HG03442 (cell line): ENCODE results near the gene BZW1.
"Not testable (repeated sequence)": the region's sequence is repeated elsewhere in the genome, so short reads cannot be mapped to it uniquely, and the experiment has no call there.

Experiments used
- ATAC-seq: cut with Tn5 transposase; IDR thresholded peaks from one replicate; pipeline ENCODE4 v1.9.1; 2021; ENCODE audit warnings: mild to moderate bottlenecking, moderate library complexity; ENCODE audit not compliant: unreplicated experiment

BZW1 gene

DNA sequence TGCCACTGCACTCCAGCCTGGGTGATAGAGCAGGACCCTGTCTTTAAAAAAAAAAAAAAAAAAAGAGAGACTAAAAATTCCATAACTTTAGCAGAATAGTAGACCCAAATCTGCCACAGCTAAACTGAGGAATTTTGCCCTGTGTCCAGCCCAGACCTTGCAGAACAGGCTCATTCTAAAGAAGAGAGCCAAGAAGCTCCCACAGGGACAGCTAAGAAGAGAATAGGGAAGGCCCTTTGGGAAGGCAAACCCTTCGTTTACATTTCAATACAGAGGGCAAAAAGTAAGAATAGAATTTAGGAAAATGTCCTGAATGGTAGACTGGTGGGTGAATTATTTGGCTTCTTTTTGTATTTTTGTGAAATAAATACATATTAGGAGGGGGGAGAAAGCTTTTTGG lies 21.5 kb upstream of the BZW1 start:
- no peak for ATAC-seq

- no peak for ATAC-seq
These were observed 19.8 kb upstream of the BZW1 start for GRCh38 chr2:200791905-200792304.

- no peak for ATAC-seq
These were observed 17.6 kb upstream of the BZW1 start for GRCh38 chr2:200794143-200794542.

DNA sequence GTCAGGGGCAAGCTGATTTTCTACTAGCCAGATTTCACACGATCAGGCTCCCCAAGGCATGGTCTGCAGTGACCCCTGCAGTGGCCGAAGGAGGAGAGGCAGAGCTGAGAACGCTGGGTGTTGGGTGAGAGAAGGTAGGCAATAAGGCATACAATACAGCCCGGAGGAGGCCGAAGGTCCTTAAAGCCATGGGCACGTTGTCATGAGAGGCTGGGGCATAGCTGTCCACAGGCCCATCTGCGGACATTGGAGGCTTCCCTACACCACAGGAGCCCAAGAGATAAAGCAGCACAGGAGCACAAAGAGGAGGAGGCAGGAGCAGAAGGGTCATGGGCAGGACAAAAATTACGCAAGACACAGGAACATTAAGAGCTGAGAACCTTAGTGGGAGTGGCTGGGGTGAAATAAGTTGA lies 16.7 kb upstream of the BZW1 start:
- no peak for ATAC-seq

GRCh38 chr2:200796561-200796960 lies 15.1 kb upstream of the BZW1 start:
- ATAC-seq = no peak

DNA sequence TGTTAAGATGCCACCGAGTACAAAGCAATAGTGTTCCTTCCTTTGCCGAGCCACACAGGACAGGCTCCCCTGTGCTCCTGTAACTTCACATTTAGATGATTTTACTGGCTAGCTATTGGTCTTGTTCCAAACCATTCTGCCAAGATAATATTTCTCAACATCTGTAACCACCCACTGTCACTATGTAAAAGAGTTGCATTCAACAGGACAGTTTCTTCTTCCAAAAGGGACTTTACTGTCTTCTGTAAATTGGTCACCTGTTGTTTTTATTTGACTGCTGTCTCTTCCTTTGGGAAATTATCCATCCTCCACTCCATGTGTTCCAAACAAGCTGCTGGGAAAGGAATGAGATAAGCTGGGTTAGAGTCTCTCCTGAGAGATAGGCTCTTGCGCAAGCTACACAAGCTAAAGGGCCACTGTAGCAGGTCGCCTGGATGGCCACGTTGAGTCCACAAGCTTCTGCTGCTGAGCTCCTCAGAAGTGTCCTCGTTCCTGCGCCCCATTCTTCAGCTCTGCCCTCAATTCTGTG lies 14.4 kb upstream of the BZW1 start:
- no peak for ATAC-seq

DNA sequence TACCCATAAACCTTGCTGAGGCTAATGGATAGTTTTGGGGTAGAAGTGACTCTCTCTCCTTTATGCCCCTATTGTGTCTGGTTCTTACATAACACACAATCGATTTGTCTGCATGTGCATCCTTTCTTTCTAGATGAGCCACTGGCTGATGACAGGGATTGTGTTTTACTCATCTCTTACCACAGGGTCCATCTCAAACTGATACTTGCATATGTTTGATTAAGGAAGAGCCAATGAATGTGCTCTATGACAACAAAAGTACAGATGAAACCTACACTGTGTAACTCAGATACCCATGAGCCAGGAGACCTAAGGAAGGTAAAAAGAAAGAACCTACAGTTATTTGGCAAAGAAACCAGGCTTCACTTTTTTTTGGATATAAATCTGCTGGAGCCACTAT lies 13.2 kb upstream of the BZW1 start:
- ATAC-seq = no peak

- ATAC-seq = no peak
These were observed 11.3 kb upstream of the BZW1 start for GRCh38 chr2:200800458-200800857.

- not testable (repeated sequence) for ATAC-seq
These were observed 10.3 kb upstream of the BZW1 start for GRCh38 chr2:200801431-200801830.

DNA sequence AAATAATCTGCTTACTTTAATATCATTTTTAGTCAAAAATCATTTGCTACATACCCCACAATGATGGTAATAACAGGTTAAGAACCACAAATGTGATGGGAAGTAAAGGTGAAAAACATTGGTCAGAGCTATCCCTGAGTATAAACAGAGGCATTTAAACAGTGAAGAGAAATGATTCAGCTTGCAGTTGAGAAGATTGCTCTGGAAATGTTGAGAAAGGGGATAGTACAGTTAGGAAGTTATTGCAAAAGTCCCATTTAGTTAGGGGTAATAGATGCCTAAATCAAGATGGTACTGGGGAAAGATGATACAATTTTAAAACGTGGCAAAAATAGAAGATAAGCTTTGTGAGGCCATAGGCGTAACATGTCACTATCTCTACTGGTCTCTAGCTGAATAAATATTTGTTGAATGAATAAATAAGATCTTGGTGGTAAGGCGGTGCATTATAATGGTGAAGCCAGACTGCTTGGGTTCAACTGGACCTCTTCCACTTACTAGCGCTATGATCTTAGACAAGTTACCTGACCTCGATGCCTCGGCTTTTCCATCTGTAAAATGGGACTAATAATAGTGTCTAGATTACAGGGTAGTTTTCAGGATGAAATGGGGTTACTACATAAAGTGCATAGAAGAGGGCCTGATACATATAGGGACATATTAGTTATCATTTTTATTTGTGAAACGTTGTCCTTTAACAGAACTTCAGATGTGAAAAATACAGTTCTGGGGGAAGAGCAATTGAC lies 2.0 kb upstream of the BZW1 start:
- ATAC-seq = no peak

GRCh38 chr2:200810252-200810997 lies 1.3 kb upstream of the BZW1 start:
- ATAC-seq = no peak

DNA sequence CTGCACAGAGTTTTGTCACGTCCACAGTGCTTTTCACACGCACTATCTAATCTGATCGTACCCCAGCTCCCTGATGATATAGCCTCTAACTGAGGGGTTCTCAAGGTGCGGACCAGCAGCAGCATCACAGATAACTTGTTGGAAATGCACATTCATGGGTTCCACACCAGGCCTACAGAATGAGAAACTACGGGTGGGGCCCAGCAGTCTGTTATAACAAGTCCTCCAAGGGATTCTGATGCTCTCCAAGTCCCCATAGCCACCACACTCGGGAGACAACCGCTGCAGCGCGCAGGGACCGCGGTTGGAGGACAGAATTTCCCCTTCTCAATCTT lies 745 bp upstream of the BZW1 start:
- no peak for ATAC-seq

- peak; percentile 28 for ATAC-seq
These were observed 662 bp downstream of the BZW1 start for GRCh38 chr2:200812122-200813022.

DNA sequence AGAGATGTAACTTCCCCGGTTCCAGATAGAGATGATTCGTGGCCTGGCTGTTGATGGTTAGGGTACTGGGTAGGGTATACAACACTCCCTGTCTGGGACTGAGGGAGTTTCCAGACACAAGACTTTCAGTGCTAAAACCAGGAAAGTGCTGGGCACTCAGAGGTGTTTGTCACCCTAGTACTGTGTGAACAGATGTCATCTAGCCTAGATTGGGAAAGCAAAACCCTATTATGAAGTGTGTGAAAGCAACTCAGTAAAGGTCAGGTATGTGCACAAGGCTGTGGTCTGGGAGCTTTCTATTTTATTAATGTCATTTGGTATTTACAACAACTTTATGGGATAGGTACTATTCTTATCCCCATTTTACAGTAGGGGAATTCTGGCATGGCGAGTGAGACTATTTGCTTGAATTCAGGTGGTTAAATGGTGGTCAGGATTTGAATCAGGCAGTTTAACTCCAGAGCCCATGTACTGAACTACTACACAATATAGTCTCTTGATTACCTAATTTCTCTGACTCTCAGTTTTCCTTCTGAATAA lies 2.6 kb downstream of the BZW1 start:
- ATAC-seq = peak; percentile 20

GRCh38 chr2:200814917-200815316 lies 3.2 kb downstream of the BZW1 start:
- no peak for ATAC-seq

DNA sequence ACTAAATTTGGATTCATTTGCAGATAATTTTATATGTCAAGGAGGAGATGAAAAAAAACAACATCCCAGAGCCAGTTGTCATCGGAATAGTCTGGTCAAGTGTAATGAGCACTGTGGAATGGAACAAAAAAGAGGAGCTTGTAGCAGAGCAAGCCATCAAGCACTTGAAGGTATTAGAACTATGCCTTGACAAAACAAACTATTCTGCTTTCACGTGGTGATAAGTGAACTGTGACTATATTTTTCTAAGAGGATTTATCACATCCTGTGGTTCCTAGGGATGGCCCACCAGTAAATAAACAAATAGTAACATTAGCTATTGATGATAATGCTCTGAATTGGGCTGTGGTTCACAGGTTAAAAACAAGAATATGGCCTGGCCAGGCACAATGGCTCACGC lies 7.0 kb downstream of the BZW1 start:
- ATAC-seq = not testable (repeated sequence)

GRCh38 chr2:200820573-200821234 lies 9.0 kb downstream of the BZW1 start:
- ATAC-seq = no peak

GRCh38 chr2:200821686-200822245 lies 10.1 kb downstream of the BZW1 start:
- ATAC-seq = no peak

GRCh38 chr2:200828104-200828503 lies 16.4 kb downstream of the BZW1 start:
- no peak for ATAC-seq

DNA sequence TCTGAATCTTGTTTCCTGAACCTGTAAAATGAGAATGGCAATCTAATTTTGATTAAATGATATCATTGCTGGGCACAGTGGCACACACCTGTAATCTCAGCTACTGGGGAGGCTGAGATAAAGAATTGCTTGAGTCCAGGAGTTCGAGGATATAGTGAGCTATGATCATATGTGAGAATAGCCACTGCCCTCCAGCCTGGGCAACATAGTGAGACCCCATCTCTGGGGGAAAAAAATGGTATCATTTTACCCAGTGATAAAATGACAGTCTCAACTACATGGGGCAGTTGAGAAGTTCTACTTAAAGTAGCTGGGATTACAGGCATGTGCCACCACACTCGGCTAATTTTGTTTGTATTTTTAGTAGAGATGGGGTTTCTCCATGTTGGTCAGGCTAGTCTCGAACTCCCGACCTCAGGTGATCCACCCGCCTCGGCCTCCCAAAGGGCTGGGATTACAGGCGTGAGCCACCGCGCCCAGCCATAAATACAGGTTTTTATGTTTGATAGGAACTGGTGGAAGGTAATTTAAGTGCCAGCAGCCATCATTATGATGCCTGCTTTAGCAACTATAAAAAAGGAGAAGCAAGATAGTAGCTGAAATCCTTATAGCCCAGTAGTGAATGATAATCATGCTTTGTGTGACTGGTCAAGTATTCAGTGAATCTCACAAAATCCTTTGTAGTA lies 17.0 kb downstream of the BZW1 start:
- no peak for ATAC-seq
